Skin of body (tissue), 2 donors: ENCODE measurements around the gene L1CAM. TPM values are rescaled to one million over a fixed set of nuclear protein-coding genes. Genes with fewer than 3 reads are reported as not detected.

ENCODE experiments used
- DNase-seq: peaks from one replicate; lab custom pipeline; 2025; lab: John Stamatoyannopoulos, UW
- total RNA-seq: library from RNA; depleted of rRNA; stranded (reverse); fragments of >200 nt; gene quantifications from one replicate; pipeline ENCODE4 v1.2.3, GENCODE V29; 2014

Gene L1CAM
- total RNA-seq, 1 donor from 2014 or later = 3.6 TPM

GRCh38 chrX:153878969-153879653 is 6.9 kb downstream of the L1CAM start:
- no peak for DNase-seq

GRCh38 chrX:153878345-153878744 is 7.6 kb downstream of the L1CAM start:
- no peak for DNase-seq

GRCh38 chrX:153877571-153878261 is 8.3 kb downstream of the L1CAM start:
- DNase-seq = no peak

GRCh38 chrX:153876112-153876491 is 9.9 kb downstream of the L1CAM start:
- DNase-seq = no peak

GRCh38 chrX:153875391-153876111 is 10.4 kb downstream of the L1CAM start:
- peak; percentile 32 for DNase-seq

GRCh38 chrX:153874366-153875125 is 11.4 kb downstream of the L1CAM start:
- no peak for DNase-seq

- DNase-seq = no peak
Measured at GRCh38 chrX:153874085-153874365, 11.9 kb downstream of the L1CAM start.

- DNase-seq = no peak
Measured at GRCh38 chrX:153873282-153874084, 12.5 kb downstream of the L1CAM start.

- DNase-seq = no peak
Measured at GRCh38 chrX:153871946-153872878, 13.8 kb downstream of the L1CAM start.

- no peak for DNase-seq
Measured at GRCh38 chrX:153871451-153871850, 14.5 kb downstream of the L1CAM start.

- DNase-seq = no peak
Measured at GRCh38 chrX:153870791-153871360, 15.1 kb downstream of the L1CAM start.

- DNase-seq = no peak
Measured at GRCh38 chrX:153870288-153870690, 15.7 kb downstream of the L1CAM start.

- DNase-seq = no peak
Measured at GRCh38 chrX:153869473-153870287, 16.3 kb downstream of the L1CAM start.

GRCh38 chrX:153868576-153869472 is 17.1 kb downstream of the L1CAM start:
- no peak for DNase-seq

- DNase-seq = no peak
Measured at GRCh38 chrX:153867671-153868070, 18.3 kb downstream of the L1CAM start.

- no peak for DNase-seq
Measured at GRCh38 chrX:153867139-153867538, 18.8 kb downstream of the L1CAM start.

- DNase-seq = no peak
Measured at GRCh38 chrX:153866302-153867019, 19.5 kb downstream of the L1CAM start.
